HepG2 (cell line): ENCODE measurements around the gene MRPL38. TPM values are rescaled to one million over a fixed set of nuclear protein-coding genes. Genes with fewer than 3 reads are reported as not detected.

ENCODE experiments used
- ARID2 ChIP-seq: sonication (generic); formaldehyde crosslinking; IDR thresholded peaks from 2 replicates; pipeline ENCODE4 v1.8.1; 2022; ENCODE audit warnings: mild to moderate bottlenecking, missing genetic modification reagents, borderline replicate concordance
- ARNT ChIP-seq: fragments of 450-650 bp; IDR thresholded peaks from 2 replicates; pipeline ENCODE4 v1.6.1; 2017
- GATAD1 ChIP-seq: IDR thresholded peaks from 2 replicates; pipeline ENCODE4 v1.6.1; 2016; ENCODE audit warnings: missing genetic modification reagents, missing compliant biosample characterization
- MAFG ChIP-seq: sonication (generic); formaldehyde crosslinking; IDR thresholded peaks from 2 replicates; pipeline ENCODE4 v1.5.1; 2020; ENCODE audit warnings: mild to moderate bottlenecking, missing genetic modification reagents
- MATR3 ChIP-seq: sonication (generic); formaldehyde crosslinking; IDR thresholded peaks from 2 replicates; pipeline ENCODE4 v1.4.0; 2020; ENCODE audit warnings: missing genetic modification reagents
- MEF2D ChIP-seq: sonication (generic); formaldehyde crosslinking; IDR thresholded peaks from 2 replicates; pipeline ENCODE4 v1.5.1; 2020; ENCODE audit warnings: mild to moderate bottlenecking, missing genetic modification reagents
- MTA3 ChIP-seq: sonication (generic); formaldehyde crosslinking; IDR thresholded peaks from 2 replicates; pipeline ENCODE4 v1.4.0; 2020; ENCODE audit warnings: missing genetic modification reagents
- RARG ChIP-seq: sonication (generic); formaldehyde crosslinking; IDR thresholded peaks from 2 replicates; pipeline ENCODE4 v1.4.0; 2020; ENCODE audit warnings: low read depth, mild to moderate bottlenecking, missing genetic modification reagents
- RBAK ChIP-seq: sonication (generic); formaldehyde crosslinking; IDR thresholded peaks from 2 replicates; pipeline ENCODE4 v1.5.1; 2020; ENCODE audit warnings: mild to moderate bottlenecking, missing genetic modification reagents
- SMAD9 ChIP-seq: sonication (generic); formaldehyde crosslinking; IDR thresholded peaks from 2 replicates; pipeline ENCODE4 v1.5.1; 2020; ENCODE audit warnings: mild to moderate bottlenecking, missing genetic modification reagents
- SUZ12 ChIP-seq: fragments of 150-350 bp; IDR thresholded peaks from 2 replicates; pipeline ENCODE4 v1.6.1; 2014; ENCODE audit warnings: low read depth, low read length
- TAF15 ChIP-seq: fragments of 200-400 bp; formaldehyde crosslinking; IDR thresholded peaks from one replicate; pipeline ENCODE4 v1.6.1; 2018; ENCODE audit warnings: mild to moderate bottlenecking, low read depth, low read length; ENCODE audit not compliant: poor library complexity, severe bottlenecking
- ZKSCAN1 ChIP-seq: fragments of 150-350 bp; IDR thresholded peaks from 2 replicates; pipeline ENCODE4 v1.6.1; 2014; ENCODE audit warnings: low read length
- ZNF253 ChIP-seq: sonication (generic); formaldehyde crosslinking; IDR thresholded peaks from 2 replicates; pipeline ENCODE4 v1.8.0; 2022; ENCODE audit warnings: mild to moderate bottlenecking, missing genetic modification reagents, borderline replicate concordance
- ZNF350 ChIP-seq: sonication (generic); formaldehyde crosslinking; IDR thresholded peaks from 2 replicates; pipeline ENCODE4 v1.4.0; 2020; ENCODE audit warnings: mild to moderate bottlenecking, low read depth, missing genetic modification reagents, borderline replicate concordance
- ZNF446 ChIP-seq: sonication (generic); formaldehyde crosslinking; IDR thresholded peaks from 2 replicates; pipeline ENCODE4 v1.5.0; 2020; ENCODE audit warnings: mild to moderate bottlenecking, missing genetic modification reagents
- ZNF558 ChIP-seq: sonication (generic); formaldehyde crosslinking; IDR thresholded peaks from 2 replicates; pipeline ENCODE4 v1.9.0; 2022; ENCODE audit warnings: mild to moderate bottlenecking, missing genetic modification reagents, borderline replicate concordance
- ZNF746 ChIP-seq: sonication (generic); formaldehyde crosslinking; IDR thresholded peaks from 2 replicates; pipeline ENCODE4 v1.8.0; 2022; ENCODE audit warnings: mild to moderate bottlenecking, missing genetic modification reagents
- ZNF747 ChIP-seq: sonication (generic); formaldehyde crosslinking; IDR thresholded peaks from 2 replicates; pipeline ENCODE4 v1.8.1; 2023; ENCODE audit warnings: missing genetic modification reagents, mild to moderate bottlenecking, borderline replicate concordance
- polyA plus RNA-seq, 8 experiments: library from polyadenylated mRNA; depleted of rRNA in 3 of 8; stranded (reverse) in 7 of 8; unstranded in 1 of 8; fragments of >200 nt; fragmentation: Illumina TruSeq in 4 of 8; extraction: Trizol in 4 of 8; gene quantifications; 2 replicates each; pipeline versions ENCODE4 v1.2.1 to v1.2.3, GENCODE V29; 2011 to 2016; ENCODE audit warnings: low read depth in 4 of 8, missing spikeins in 1 of 8, mixed read lengths in 1 of 8; ENCODE audit not compliant: insufficient read depth in 1 of 8
- total RNA-seq, 5 experiments: library from RNA; depleted of rRNA; stranded (reverse); fragments of >200 nt; fragmentation: Illumina TruSeq; extraction: Trizol; gene quantifications; 2 replicates each; pipeline ENCODE4 v1.2.3, GENCODE V29; 2016; ENCODE audit warnings: low read depth in 1 of 5
- TF ChIP-seq, protein P1 (sequence below): sonication (generic); formaldehyde crosslinking; IDR thresholded peaks from 2 replicates; pipeline ENCODE4 v1.4.0; 2020; ENCODE audit warnings: low read depth, mild to moderate bottlenecking, missing genetic modification reagents
- TF ChIP-seq, protein P2 (sequence below): sonication (generic); formaldehyde crosslinking; IDR thresholded peaks from 2 replicates; pipeline ENCODE4 v1.4.0; 2020; ENCODE audit warnings: missing genetic modification reagents, borderline replicate concordance
- TF ChIP-seq, protein P3 (sequence below): sonication (generic); formaldehyde crosslinking; conservative IDR thresholded peaks from 2 replicates; pipeline ENCODE4 v1.4.0; 2020; ENCODE audit warnings: missing genetic modification reagents
- TF ChIP-seq, protein P4 (sequence below): sonication (generic); formaldehyde crosslinking; IDR thresholded peaks from 2 replicates; pipeline ENCODE4 v1.5.0; 2020; ENCODE audit warnings: missing genetic modification reagents, mild to moderate bottlenecking, borderline replicate concordance

MRPL38 gene
- total and polyA plus RNA-seq, 2 of the 13 experiments (the other 11 are each of a cell fraction or from before 2014, with no cell fraction given): 83.7 to 125 TPM

DNA sequence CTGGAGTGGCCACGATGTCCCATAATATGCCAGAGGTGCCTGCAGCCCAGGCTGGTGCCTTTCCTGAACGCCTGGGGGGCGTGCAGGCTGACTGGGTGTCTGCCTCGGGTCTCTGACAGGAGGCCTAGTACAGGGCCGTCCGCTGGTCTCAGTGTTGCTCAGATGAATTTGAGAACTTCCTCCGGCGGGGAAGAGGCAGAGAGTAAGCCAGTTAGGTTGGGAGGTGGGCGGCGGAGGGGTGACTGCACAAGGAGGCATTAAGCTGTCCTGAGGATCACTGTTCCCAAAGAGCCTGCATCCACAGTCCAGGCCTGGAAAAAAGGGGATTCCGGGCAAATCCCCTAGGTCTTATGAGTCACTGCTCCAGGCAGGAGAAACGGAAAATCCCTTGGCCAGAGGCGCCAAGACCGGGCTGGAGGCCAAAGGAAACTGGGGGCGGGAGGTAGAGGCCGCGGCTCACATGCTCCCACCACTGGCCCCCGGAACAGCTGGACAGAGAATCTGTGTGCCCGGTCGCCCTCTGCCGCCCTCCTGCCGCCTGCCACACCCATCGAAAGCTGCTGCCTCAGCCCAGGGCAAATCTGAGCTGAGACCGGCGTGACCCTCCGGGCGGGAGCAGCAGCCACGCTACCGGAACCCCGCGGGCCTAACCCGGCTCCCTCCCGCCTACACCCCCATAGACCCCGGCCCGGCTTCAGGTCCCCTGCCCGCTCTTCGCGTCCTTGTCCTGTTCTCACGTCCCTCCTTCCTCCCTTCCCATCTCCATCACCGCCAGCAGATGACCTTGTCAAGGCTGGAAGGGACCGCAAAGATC lies 27.5 kb downstream of the MRPL38 start (continued):
- TF ChIP-seq, protein P1, sequence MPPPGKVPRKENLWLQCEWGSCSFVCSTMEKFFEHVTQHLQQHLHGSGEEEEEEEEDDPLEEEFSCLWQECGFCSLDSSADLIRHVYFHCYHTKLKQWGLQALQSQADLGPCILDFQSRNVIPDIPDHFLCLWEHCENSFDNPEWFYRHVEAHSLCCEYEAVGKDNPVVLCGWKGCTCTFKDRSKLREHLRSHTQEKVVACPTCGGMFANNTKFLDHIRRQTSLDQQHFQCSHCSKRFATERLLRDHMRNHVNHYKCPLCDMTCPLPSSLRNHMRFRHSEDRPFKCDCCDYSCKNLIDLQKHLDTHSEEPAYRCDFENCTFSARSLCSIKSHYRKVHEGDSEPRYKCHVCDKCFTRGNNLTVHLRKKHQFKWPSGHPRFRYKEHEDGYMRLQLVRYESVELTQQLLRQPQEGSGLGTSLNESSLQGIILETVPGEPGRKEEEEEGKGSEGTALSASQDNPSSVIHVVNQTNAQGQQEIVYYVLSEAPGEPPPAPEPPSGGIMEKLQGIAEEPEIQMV (CRISPR knock-in tag): no peak
- TF ChIP-seq SUZ12 (no peak), ZNF350 (no peak; the same call in 1 of the 2 replicates), ZNF558 (CRISPR knock-in tag) (peak; percentile 60; the same call in 1 of the 2 replicates), ZKSCAN1 (no peak; the same call in 1 of the 2 replicates), RARG (CRISPR knock-in tag) (no peak), ARID2 (peak; percentile 11; the same call in 1 of the 2 replicates), SMAD9 (peak; percentile 75; the same call in 1 of the 2 replicates), GATAD1 (CRISPR knock-in tag) (no peak; the same call in 1 of the 2 replicates), ZNF747 (CRISPR knock-in tag) (peak; percentile 24; the same call in 1 of the 2 replicates), MEF2D (CRISPR knock-in tag) (0 out of 2 replicates have a peak, but pooled peaks have one; percentile 31), MTA3 (CRISPR knock-in tag) (no peak), ARNT (no peak), MATR3 (CRISPR knock-in tag) (no peak), MAFG (no peak), ZNF746 (CRISPR knock-in tag) (no peak; the same call in 1 of the 2 replicates), RBAK (no peak), TAF15 (peak; percentile 30), ZNF446 (CRISPR knock-in tag) (no peak), ZNF253 (CRISPR knock-in tag) (no peak)
- TF ChIP-seq, protein P2, sequence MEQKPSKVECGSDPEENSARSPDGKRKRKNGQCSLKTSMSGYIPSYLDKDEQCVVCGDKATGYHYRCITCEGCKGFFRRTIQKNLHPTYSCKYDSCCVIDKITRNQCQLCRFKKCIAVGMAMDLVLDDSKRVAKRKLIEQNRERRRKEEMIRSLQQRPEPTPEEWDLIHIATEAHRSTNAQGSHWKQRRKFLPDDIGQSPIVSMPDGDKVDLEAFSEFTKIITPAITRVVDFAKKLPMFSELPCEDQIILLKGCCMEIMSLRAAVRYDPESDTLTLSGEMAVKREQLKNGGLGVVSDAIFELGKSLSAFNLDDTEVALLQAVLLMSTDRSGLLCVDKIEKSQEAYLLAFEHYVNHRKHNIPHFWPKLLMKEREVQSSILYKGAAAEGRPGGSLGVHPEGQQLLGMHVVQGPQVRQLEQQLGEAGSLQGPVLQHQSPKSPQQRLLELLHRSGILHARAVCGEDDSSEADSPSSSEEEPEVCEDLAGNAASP (CRISPR knock-in tag): no peak; the same call in 1 of the 2 replicates
- TF ChIP-seq, protein P3, sequence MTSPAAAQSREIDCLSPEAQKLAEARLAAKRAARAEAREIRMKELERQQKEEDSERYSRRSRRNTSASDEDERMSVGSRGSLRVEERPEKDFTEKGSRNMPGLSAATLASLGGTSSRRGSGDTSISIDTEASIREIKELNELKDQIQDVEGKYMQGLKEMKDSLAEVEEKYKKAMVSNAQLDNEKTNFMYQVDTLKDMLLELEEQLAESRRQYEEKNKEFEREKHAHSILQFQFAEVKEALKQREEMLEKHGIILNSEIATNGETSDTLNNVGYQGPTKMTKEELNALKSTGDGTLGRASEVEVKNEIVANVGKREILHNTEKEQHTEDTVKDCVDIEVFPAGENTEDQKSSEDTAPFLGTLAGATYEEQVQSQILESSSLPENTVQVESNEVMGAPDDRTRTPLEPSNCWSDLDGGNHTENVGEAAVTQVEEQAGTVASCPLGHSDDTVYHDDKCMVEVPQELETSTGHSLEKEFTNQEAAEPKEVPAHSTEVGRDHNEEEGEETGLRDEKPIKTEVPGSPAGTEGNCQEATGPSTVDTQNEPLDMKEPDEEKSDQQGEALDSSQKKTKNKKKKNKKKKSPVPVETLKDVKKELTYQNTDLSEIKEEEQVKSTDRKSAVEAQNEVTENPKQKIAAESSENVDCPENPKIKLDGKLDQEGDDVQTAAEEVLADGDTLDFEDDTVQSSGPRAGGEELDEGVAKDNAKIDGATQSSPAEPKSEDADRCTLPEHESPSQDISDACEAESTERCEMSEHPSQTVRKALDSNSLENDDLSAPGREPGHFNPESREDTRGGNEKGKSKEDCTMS (CRISPR knock-in tag): no peak
- TF ChIP-seq, protein P4, sequence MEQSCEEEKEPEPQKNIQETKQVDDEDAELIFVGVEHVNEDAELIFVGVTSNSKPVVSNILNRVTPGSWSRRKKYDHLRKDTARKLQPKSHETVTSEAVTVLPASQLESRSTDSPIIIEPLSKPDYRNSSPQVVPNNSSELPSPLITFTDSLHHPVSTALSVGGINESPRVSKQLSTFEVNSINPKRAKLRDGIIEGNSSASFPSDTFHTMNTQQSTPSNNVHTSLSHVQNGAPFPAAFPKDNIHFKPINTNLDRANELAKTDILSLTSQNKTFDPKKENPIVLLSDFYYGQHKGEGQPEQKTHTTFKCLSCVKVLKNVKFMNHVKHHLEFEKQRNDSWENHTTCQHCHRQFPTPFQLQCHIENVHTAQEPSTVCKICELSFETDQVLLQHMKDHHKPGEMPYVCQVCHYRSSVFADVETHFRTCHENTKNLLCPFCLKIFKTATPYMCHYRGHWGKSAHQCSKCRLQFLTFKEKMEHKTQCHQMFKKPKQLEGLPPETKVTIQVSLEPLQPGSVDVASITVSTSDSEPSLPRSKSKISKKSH (CRISPR knock-in tag): peak; percentile 86
